HG03108 (cell line): ENCODE data around the gene CABLES2.

Source experiments
- ATAC-seq: cut with Tn5 transposase; IDR thresholded peaks from one replicate; pipeline ENCODE4 v1.9.1; 2021; ENCODE audit warnings: moderate library complexity; ENCODE audit not compliant: unreplicated experiment

CABLES2 gene

GRCh38 chr20:62362991-62363919 is 43.8 kb downstream of the CABLES2 start:
- no peak for ATAC-seq

DNA sequence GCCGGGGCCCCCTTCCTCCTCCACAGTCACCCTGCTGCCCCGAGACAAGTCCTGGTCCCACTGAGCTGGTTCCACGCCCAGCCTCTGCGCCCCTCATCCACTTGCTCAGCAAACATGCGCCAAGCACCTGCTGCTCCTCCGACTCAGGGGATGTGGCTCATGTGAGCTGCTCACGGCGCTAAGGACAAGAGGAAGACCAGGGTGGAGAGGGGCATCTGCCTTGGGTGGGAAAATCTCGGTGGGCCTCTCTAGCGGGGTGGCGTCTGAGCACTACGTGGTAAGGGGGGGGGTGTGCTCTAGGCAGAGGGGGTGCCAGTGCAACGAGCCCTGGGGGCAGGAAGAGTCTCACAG is 44.5 kb downstream of the CABLES2 start:
- ATAC-seq, result no peak

DNA sequence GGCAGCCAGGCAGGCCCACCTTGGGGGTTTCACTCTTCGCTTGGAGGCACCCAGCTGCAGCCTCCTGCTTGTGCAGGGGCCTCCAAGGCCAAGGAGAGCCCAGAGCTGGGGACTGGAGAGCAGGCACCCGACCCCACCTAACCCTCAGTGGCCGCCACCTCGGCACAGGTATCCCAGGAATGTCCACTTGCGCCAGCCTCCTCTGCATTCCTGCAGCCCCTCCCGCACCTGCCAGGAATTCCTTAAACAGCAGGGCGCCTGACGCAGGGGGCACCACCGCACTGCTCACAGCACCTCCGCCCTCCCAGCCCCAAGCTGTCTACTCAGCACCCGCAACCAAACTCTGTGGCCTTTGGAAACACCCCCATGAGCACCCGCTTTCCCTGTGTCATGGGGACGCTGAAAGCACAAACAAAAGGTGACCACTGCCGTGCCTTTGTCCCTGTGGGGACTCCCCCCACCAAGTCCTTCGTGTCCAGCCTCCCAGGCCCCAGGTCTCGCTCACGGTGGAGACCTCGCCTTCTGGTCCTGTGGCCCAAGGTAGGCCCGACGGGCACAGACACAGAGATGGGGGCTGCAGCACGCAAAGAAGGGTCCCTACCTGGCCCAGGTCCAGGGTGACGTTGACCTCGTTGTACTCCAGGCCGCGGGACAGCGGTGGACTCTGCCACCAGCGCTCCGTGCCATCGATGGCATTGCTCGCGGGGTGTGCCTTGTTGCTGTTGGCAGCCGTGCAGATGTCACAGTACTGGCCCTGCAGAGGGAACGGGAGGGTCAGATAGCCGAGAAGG is 45.1 kb downstream of the CABLES2 start:
- ATAC-seq, result no peak

DNA sequence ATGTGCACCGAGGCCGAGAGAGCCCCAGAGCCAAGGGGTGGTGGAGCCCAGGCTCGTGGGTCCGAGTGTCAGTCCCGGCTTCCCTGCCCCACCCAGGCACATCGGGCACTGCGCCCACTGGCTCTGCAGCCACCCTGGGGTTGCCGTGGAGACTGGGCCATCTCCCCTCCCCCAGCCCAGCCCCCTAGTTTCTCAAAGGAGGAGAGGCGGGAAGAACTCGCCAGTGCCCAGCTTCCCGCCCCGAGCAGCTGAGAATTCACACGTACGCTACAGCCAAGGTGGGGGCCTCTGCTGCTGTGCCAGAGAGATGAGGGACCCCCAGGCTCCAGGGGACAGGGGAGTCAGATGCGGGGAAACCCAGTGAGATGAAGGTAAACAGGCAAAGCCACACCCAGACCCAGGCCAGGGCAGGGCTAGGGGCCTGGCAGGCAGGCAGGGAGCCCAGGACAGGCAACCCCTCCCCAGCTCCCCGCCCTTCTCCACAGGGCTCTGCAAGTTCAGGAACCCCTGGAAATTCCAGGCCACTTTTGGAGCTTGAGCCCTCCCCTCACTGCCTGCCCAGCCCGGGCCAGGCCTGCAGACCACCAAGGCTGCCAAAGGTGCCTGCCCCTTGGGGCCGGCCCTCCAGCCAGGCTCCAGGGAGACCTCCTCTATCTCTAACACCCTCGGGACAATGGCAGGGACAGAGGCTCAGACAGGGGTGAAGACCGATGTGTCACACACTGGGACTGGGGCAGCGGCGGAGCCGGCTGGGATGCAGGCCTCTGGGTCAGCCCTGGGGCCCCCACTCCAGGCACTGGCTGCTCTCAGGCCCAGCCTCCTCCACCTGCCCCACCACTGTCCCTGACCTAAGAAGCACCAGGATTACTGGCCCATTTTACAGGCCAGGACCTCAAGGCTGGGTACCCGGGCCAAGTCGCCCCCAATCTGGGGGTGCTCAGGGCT is 46.0 kb downstream of the CABLES2 start:
- no peak for ATAC-seq

GRCh38 chr20:62359491-62360121 is 47.5 kb downstream of the CABLES2 start:
- ATAC-seq, result no peak

GRCh38 chr20:62359043-62359490 is 48.0 kb downstream of the CABLES2 start:
- no peak for ATAC-seq

DNA sequence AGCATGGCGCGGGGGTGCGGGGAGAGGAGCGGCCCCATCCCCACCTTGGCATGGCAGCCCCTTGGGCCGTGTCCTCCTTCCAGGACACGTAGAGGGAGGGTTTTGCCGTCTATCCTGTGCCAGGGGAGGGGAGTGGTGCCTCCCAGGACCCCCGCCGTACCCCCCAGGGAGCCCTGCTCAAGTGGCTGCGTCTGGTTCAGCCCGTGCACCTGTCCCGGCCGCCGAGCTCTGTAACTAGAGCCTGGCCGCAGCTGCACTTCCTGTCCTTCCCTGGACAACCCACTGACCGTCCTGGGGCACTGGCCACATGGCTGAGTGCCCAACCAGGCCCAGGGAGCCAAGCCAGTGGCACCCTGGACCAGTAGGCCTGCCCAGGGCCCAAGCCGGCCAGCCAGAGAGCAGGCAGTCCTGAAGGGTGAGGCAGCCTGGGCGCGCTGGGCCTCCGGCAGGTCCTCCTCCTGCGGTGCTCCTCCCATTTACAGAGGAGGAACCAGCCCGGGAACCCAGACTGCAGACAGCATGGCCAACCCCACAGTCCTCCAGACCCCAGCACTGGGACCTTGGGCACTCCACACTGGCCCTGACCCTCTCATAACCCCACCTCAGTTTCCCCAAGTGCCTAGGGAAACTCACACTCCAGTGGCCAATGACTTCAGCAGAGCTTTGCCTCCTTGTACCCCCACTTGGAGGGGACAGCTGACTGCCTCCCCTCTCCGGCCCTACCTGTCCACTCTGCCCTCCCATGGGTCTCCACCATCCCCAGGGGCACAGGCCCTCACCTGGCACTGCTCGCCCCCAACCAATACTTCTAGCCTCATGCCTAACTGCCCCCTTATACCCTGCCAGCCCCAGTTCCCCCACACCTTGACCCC is 48.7 kb downstream of the CABLES2 start:
- ATAC-seq, result no peak

- ATAC-seq, result no peak
Observed at GRCh38 chr20:62357681-62358080, 49.4 kb downstream of the CABLES2 start.

- no peak for ATAC-seq
Observed at GRCh38 chr20:62357187-62357667, 49.9 kb downstream of the CABLES2 start.

GRCh38 chr20:62356589-62357186 is 50.4 kb downstream of the CABLES2 start:
- no peak for ATAC-seq

DNA sequence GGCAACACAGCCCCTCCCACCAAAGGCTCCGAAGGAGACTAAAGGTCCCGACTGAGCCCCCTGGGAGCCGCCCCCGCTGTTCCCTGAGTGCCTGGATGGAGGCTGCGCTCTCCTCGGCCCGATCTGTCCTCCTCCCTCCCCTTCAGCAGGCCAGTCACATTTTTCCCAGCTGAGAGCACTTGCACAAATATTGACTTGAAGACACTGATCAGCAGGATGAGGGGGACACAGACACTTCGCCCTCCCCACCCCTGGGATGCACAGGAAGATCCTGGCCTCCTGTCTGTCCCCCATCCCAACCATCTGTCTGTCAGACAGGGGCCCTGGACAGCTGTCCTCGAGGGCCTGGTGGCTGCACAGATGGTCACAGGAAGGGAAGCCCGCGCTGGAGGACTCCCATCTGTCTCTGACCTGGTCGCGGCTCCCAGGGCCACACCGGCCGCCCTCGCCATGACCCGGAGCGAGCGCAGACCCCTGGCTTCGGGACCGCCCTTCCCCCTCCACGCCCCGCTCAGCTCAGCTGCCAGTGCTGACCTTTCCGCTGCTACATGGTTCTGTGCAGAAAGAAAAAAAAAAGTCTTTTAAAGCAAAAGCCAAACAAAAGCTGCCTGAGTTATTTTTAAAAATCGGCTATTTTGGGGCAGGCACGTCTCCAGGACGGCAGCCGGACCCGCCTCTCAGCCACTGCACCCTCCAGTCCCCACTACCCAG is 51.1 kb downstream of the CABLES2 start:
- no peak for ATAC-seq

GRCh38 chr20:62355516-62355877 is 51.6 kb downstream of the CABLES2 start:
- no peak for ATAC-seq

GRCh38 chr20:62354811-62355341 is 52.2 kb downstream of the CABLES2 start:
- no peak for ATAC-seq

- ATAC-seq, result no peak
Observed at GRCh38 chr20:62354031-62354808, 52.9 kb downstream of the CABLES2 start.

- ATAC-seq, result no peak
Observed at GRCh38 chr20:62353289-62354030, 53.6 kb downstream of the CABLES2 start.

DNA sequence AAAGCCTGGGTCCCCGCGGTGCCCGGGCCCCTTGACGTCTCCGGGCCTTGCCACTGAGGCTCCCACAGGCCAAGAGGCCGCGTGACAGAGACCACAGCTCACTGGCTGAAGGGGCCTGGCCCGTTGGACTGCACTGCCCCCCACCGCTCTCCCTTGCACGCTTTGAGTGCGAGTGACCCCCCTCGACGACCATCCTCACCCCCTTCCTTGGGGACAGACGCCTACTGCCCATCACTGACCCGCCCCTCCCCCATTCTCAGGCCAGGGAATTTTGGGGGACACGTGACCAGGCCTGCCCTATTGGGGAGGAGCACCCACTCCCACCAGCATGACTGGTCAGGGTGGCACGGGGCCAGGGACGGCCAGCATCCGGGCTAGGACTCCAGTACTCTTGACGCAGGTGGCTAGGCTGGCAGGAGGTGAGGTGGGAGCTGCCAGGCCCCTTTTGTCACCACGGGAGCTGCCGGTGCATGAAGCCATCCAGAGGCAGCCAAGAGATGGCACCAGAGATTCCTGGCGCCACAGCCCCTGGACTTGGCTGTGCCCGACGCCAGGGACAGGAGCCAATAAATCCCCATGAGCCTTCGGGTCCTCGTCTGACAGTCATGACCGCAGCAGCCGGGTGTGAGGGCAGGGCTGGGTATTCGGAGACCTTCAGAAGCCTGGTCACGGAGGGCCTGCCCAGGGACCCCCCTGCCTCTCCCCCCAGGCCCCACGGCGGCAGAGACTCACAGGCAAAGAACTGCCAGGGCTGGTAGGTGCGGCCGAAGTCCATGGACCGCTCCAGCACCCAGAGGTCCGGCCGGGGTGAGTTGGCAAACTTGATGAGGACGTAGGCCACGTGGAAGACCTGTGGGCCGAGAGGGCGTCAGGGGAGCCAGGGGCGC is 54.4 kb downstream of the CABLES2 start:
- no peak for ATAC-seq
